Neuronal stem cell (in vitro differentiated cells): ENCODE measurements around the gene SLC46A2. TPM values are rescaled to one million over a fixed set of nuclear protein-coding genes. Genes with fewer than 3 reads are reported as not detected.

Experiments
- DNase-seq: peaks from one replicate; pipeline ENCODE4 v3.0.0-alpha.2; 2013; ENCODE audit warnings: low spot score
- H2AFZ ChIP-seq: one replicate; pipeline ENCODE4 v1.6.1; 2013; ENCODE audit warnings: mild to moderate bottlenecking, low read length, inconsistent platforms
- H2AK5ac ChIP-seq: 2 replicates; pipeline ENCODE4 v1.6.1; 2013; ENCODE audit warnings: low read depth, mild to moderate bottlenecking, inconsistent platforms, low read length, moderate library complexity, mixed read lengths
- H2BK120ac ChIP-seq: 2 replicates; pipeline ENCODE4 v1.6.1; 2013; ENCODE audit warnings: low read depth, mild to moderate bottlenecking, inconsistent platforms, low read length, moderate library complexity, mixed read lengths
- H2BK12ac ChIP-seq: one replicate; pipeline ENCODE4 v1.6.1; 2013; ENCODE audit warnings: low read length, inconsistent platforms
- H2BK15ac ChIP-seq: 2 replicates; pipeline ENCODE4 v1.6.1; 2013; ENCODE audit warnings: mild to moderate bottlenecking, low read length, inconsistent platforms, mixed read lengths
- H2BK5ac ChIP-seq: one replicate; pipeline ENCODE4 v1.6.1; 2013; ENCODE audit warnings: inconsistent platforms, mild to moderate bottlenecking, low read length, moderate library complexity
- H3K14ac ChIP-seq: one replicate; pipeline ENCODE4 v1.6.1; 2013; ENCODE audit warnings: low read length, inconsistent platforms
- H3K18ac ChIP-seq: 2 replicates; pipeline ENCODE4 v1.6.1; 2013; ENCODE audit warnings: low read length, inconsistent platforms
- H3K23ac ChIP-seq: 2 replicates; pipeline ENCODE4 v1.6.1; 2013; ENCODE audit warnings: low read depth, mild to moderate bottlenecking, mixed read lengths, low read length, inconsistent platforms; ENCODE audit not compliant: poor library complexity
- H3K27ac ChIP-seq: replicated peaks from 3 replicates; pipeline ENCODE4 v1.5.1; 2013; ENCODE audit warnings: low read length, inconsistent platforms
- H3K27me3 ChIP-seq, 3 experiments: 2 replicates each; pipeline ENCODE4 v1.6.1; 2013; ENCODE audit warnings: low read length in 3 of 3, mild to moderate bottlenecking in 2 of 3, inconsistent platforms in 1 of 3, low read depth in 1 of 3, mixed read lengths in 1 of 3, moderate library complexity in 1 of 3; ENCODE audit not compliant: control insufficient read depth in 3 of 3, insufficient read depth in 3 of 3
- H3K36me3 ChIP-seq, 2 donors: replicated peaks in 1 of 2; 2 replicates each; pipeline ENCODE4 v1.6.1; 2013; ENCODE audit warnings: low read length in 2 of 2; ENCODE audit not compliant: control insufficient read depth in 2 of 2, insufficient read depth in 2 of 2
- H3K4ac ChIP-seq: 2 replicates; pipeline ENCODE4 v1.6.1; 2013; ENCODE audit warnings: inconsistent platforms, mild to moderate bottlenecking, low read length, moderate library complexity
- H3K4me1 ChIP-seq, 2 donors: 1 replicate in 1 of 2; 2 replicates in 1 of 2; pipeline ENCODE4 v1.6.1; 2013; ENCODE audit warnings: low read length in 2 of 2, low read depth in 1 of 2; ENCODE audit not compliant: control insufficient read depth in 2 of 2, insufficient read depth in 1 of 2
- H3K4me2 ChIP-seq: one replicate; pipeline ENCODE4 v1.6.1; 2013; ENCODE audit warnings: mild to moderate bottlenecking, low read length, inconsistent platforms; ENCODE audit not compliant: insufficient read depth, poor library complexity, severe bottlenecking
- H3K4me3 ChIP-seq, 2 donors: 2 replicates each; pipeline ENCODE4 v1.5.1; 2013; ENCODE audit warnings: low read length in 2 of 2, mild to moderate bottlenecking in 2 of 2, inconsistent platforms in 1 of 2, moderate library complexity in 1 of 2
- H3K79me1 ChIP-seq: one replicate; pipeline ENCODE4 v1.6.1; 2013; ENCODE audit warnings: low read depth, mild to moderate bottlenecking, inconsistent platforms, low read length, moderate library complexity
- H3K9ac ChIP-seq: one replicate; pipeline ENCODE4 v1.6.1; 2013; ENCODE audit warnings: mild to moderate bottlenecking, low read depth, low read length, inconsistent platforms; ENCODE audit not compliant: poor library complexity
- H3K9me3 ChIP-seq, 2 donors: replicated peaks in 1 of 2; 2 replicates each; pipeline versions ENCODE3 to v1.6.1; 2013; ENCODE audit warnings: low read length in 2 of 2, mild to moderate bottlenecking in 2 of 2, inconsistent platforms in 1 of 2, low read depth in 1 of 2, mixed read lengths in 1 of 2, moderate library complexity in 1 of 2; ENCODE audit not compliant: control insufficient read depth in 2 of 2, insufficient read depth in 1 of 2
- H4K8ac ChIP-seq: one replicate; pipeline ENCODE4 v1.6.1; 2013; ENCODE audit warnings: low read depth, mild to moderate bottlenecking, inconsistent platforms, low read length, moderate library complexity
- H4K91ac ChIP-seq: one replicate; pipeline ENCODE4 v1.6.1; 2013; ENCODE audit warnings: low read length, low read depth, mild to moderate bottlenecking, inconsistent platforms; ENCODE audit not compliant: poor library complexity
- WGBS, 2 donors: extraction: QIAGEN DNeasy Blood & Tissue Kit; methylation state at CpG; one replicate each; pipeline ENCODE4 v1.1.7; 2013; ENCODE audit warnings: missing lambda C conversion rate in 2 of 2, mixed read lengths in 1 of 2; ENCODE audit not compliant: insufficient read length in 2 of 2, insufficient replicate concordance in 1 of 2; ENCODE audit errors: extremely low coverage in 2 of 2; 5-methylcytosine and 5-hydroxymethylcytosine counted together
- polyA plus RNA-seq, 2 experiments: library from polyadenylated mRNA; stranded (reverse); fragments of 200-250 nt; gene quantifications; one replicate each; pipeline ENCODE4 v1.2.3, GENCODE V29; 2013

SLC46A2 gene
- not detected for polyA plus RNA-seq (2013, experiment 1 of 2)
- polyA plus RNA-seq (2013, experiment 2 of 2), result not detected

- Histone ChIP-seq H3K9me3 (peaks cover 0 to 1% of the 10 kb centered on the region in 2 donors), H2AK5ac (no peak within 1 kb of the TSS), H3K36me3 (no peaks in the 10 kb centered on the region), H3K14ac (no peak within 1 kb of the TSS), H2BK120ac (peak within 1 kb of the TSS; percentile 22), H3K4me2 (peak within 1 kb of the TSS; percentile 66), H4K91ac (no peak within 1 kb of the TSS), H3K4me1 (peaks cover 0 to 2% of the 10 kb centered on the region in 2 donors), H3K23ac (peak within 1 kb of the TSS; percentile 13), H2BK12ac (no peak within 1 kb of the TSS), H3K79me1 (no peaks in the 10 kb centered on the region), H3K27ac (no peak within 1 kb of the TSS), H3K18ac (peak within 1 kb of the TSS; percentile 71), H3K4ac (no peak within 1 kb of the TSS), H3K4me3 (peak within 1 kb of the TSS; percentile 30 to 78), H2AFZ (peak within 1 kb of the TSS; percentile 82), H2BK15ac (peak within 1 kb of the TSS; percentile 9), H2BK5ac (peak within 1 kb of the TSS; percentile 3), H3K9ac (peak within 1 kb of the TSS; percentile 65), H4K8ac (no peak within 1 kb of the TSS), H3K27me3 (peaks cover 2 to 40% (median 24%) of the 10 kb centered on the region in 3 experiments)
- no CpG with 5 or more reads among the region's 78 CpGs for WGBS, 2 donors
- no peak for DNase-seq
These were observed at the start of gene SLC46A2 for GRCh38 chr9:112890106-112891081. Gene SLC46A2, minus strand, starts transcription at chr9:112890876. Its CDS starts 195 bp downstream, at chr9:112890681.

GRCh38 chr9:112939418-112939817 lies 48.7 kb upstream of the SLC46A2 start:
- no peak overlapping the region for H3K23ac ChIP-seq
- H2BK120ac ChIP-seq, result no peak overlapping the region
- H3K4me3 ChIP-seq, result no peak overlapping the region
- H2AFZ ChIP-seq, result no peak overlapping the region
- H3K4me2 ChIP-seq, result no peak overlapping the region
- no peaks in the 10 kb centered on the region for H3K27me3 ChIP-seq
- no peak overlapping the region for H2BK12ac ChIP-seq
- no peaks in the 10 kb centered on the region for H3K36me3 ChIP-seq
- no peak overlapping the region for H3K4ac ChIP-seq
- DNase-seq, result no peak
- no peak overlapping the region for H2BK15ac ChIP-seq
- no peak overlapping the region for H3K18ac ChIP-seq
- no peak overlapping the region for H2BK5ac ChIP-seq
- H2AK5ac ChIP-seq, result no peak overlapping the region
- H3K9me3 ChIP-seq, result no peaks in the 10 kb centered on the region
- no peaks in the 10 kb centered on the region for H3K4me1 ChIP-seq
- no peak overlapping the region for H4K8ac ChIP-seq
- H4K91ac ChIP-seq, result no peak overlapping the region
- no peak overlapping the region for H3K9ac ChIP-seq
- H3K27ac ChIP-seq, result no peak overlapping the region
- H3K79me1 ChIP-seq, result no peaks in the 10 kb centered on the region
- no peak overlapping the region for H3K14ac ChIP-seq

GRCh38 chr9:112933696-112934095 lies 43.0 kb upstream of the SLC46A2 start:
- peak overlapping the region; percentile 68 for H2AFZ ChIP-seq
- H3K4me1 ChIP-seq, result no peaks in the 10 kb centered on the region
- H3K9me3 ChIP-seq, result no peaks in the 10 kb centered on the region
- no peak overlapping the region for H3K4me2 ChIP-seq
- no peak overlapping the region for H3K27ac ChIP-seq
- H3K36me3 ChIP-seq, result no peaks in the 10 kb centered on the region
- H4K91ac ChIP-seq, result no peak overlapping the region
- no CpG with 5 or more reads among the region's 2 CpGs for WGBS, 2 donors
- no peak overlapping the region for H4K8ac ChIP-seq
- H3K14ac ChIP-seq, result no peak overlapping the region
- no peak overlapping the region for H2AK5ac ChIP-seq
- H3K9ac ChIP-seq, result no peak overlapping the region
- no peak overlapping the region for H3K4ac ChIP-seq
- H2BK12ac ChIP-seq, result no peak overlapping the region
- no peaks in the 10 kb centered on the region for H3K79me1 ChIP-seq
- no peak overlapping the region for H3K4me3 ChIP-seq
- H3K23ac ChIP-seq, result no peak overlapping the region
- no peak overlapping the region for H2BK120ac ChIP-seq
- H2BK5ac ChIP-seq, result no peak overlapping the region
- no peak for DNase-seq
- H2BK15ac ChIP-seq, result no peak overlapping the region
- H3K18ac ChIP-seq, result no peak overlapping the region
- peaks cover 0 to 10% (median 0%) of the 10 kb centered on the region in 3 experiments for H3K27me3 ChIP-seq

- Histone ChIP-seq H2BK12ac (no peak overlapping the region), H2BK120ac (no peak overlapping the region), H3K9me3 (no peaks in the 10 kb centered on the region), H4K8ac (no peak overlapping the region), H3K36me3 (no peaks in the 10 kb centered on the region), H2AK5ac (no peak overlapping the region), H3K4me1 (no peaks in the 10 kb centered on the region), H3K14ac (no peak overlapping the region), H2AFZ (peak overlapping the region; percentile 57), H3K4me2 (no peak overlapping the region), H3K4ac (no peak overlapping the region), H3K18ac (no peak overlapping the region), H2BK5ac (no peak overlapping the region), H3K9ac (no peak overlapping the region), H3K79me1 (no peaks in the 10 kb centered on the region), H4K91ac (no peak overlapping the region), H3K27me3 (no peaks in the 10 kb centered on the region), H3K27ac (no peak overlapping the region), H2BK15ac (no peak overlapping the region), H3K4me3 (no peak overlapping the region), H3K23ac (no peak overlapping the region)
- WGBS, 2 donors, result no CpG with 5 or more reads among the region's 8 CpGs
- no peak for DNase-seq
These were observed 34.5 kb upstream of the SLC46A2 start for GRCh38 chr9:112925058-112925641.
